Lung microvascular endothelial cell (primary cell): ENCODE data around the gene ADAMTSL4. TPM values are rescaled to one million over a fixed set of nuclear protein-coding genes. Genes with fewer than 3 reads are reported as not detected.

Experiments used
- DNase-seq, 2 donors: peaks; one replicate each; pipeline versions ENCODE4 v3.0.0 to v3.0.0-alpha.2; 2010; ENCODE audit warnings: low read depth in 2 of 2
- total RNA-seq: library from RNA; depleted of rRNA; stranded (reverse); fragments of >200 nt; gene quantifications from 2 replicates; pipeline ENCODE4 v1.2.1, GENCODE V29; 2014

The ADAMTSL4 gene
- total RNA-seq, 1 donor from 2014 or later, result 0.20 TPM

- DNase-seq, result no peak
Measured at GRCh38 chr1:150534002-150534401, 15.2 kb upstream of the ADAMTSL4 start.

DNA sequence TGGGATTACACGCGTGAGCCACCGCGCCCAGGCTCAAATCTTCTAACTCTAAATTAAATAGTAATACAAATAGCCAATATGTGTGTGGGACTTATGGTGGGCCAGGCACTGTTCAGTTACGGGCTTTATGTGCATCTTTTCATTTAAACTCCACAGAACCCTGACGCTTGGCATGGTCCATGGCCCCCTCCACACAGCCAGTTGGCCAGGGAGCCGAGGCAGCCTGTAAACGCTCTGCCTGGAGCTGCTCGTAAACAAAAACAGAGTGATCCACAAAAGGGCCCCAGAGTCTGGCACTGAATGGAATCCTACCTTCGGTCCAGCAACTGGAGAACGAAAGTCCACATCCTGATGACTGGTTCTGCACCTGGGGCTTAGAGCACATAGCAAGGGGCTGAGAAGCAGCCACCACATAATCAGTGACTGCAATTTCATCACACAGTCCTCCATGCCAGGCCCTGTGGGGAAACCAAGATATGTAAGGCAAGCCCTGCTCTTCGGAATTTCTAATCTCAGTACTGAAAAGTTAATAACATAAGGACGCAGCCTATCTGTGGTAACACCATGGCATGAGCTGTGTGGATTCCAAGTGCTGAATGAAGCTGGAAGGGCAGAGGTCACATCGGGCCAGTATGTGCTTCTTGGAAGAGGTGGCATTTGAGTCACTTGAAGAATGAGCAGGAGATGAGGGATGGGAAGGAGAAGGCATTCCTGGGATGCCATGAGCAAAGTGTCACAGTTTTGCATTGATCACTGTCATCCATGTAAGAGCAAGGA, 13.5 kb upstream of the ADAMTSL4 start:
- DNase-seq, result no peak

DNA sequence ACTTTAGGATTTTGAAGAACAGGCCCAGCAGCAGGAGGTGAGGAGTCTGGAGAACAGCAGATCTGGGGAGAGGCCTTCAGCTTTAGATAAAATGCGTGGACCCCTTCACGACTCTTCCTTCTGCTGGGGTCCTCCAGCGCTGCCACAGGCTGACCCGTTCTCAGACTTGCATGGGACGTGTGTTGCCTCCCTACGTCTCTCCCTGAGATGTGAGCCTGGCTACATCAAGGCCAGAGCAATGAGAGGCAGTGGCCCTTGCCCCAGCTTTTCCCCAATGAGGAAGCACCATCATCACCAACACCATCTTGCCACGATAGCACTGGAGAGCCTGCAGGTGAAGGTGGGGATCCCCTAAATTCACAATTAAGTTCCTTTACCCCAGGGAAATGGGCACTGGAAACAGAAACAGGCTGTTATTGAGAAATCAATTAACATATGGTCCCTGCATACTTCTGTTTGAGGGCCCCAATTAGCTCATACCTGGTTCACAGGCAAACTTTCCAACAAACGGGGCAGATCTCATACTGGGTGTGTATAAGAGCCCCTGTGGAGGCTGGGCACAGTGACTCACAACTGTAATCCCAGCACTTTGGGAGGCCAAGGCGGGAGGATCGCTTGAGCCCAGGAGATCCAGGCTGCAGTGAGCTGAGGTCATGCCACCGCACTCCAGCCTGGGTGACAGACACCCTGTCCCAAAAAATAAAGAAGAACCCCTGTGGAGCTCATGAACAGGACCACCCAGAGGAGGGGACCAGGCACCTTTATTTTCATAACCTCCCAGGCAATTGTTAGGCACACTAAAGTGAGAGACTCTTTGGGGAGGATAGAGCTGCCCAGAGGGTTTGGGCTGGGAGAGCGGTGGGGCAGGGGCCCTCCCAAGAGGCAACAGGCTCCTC, 12.1 kb upstream of the ADAMTSL4 start:
- no peak for DNase-seq

DNA sequence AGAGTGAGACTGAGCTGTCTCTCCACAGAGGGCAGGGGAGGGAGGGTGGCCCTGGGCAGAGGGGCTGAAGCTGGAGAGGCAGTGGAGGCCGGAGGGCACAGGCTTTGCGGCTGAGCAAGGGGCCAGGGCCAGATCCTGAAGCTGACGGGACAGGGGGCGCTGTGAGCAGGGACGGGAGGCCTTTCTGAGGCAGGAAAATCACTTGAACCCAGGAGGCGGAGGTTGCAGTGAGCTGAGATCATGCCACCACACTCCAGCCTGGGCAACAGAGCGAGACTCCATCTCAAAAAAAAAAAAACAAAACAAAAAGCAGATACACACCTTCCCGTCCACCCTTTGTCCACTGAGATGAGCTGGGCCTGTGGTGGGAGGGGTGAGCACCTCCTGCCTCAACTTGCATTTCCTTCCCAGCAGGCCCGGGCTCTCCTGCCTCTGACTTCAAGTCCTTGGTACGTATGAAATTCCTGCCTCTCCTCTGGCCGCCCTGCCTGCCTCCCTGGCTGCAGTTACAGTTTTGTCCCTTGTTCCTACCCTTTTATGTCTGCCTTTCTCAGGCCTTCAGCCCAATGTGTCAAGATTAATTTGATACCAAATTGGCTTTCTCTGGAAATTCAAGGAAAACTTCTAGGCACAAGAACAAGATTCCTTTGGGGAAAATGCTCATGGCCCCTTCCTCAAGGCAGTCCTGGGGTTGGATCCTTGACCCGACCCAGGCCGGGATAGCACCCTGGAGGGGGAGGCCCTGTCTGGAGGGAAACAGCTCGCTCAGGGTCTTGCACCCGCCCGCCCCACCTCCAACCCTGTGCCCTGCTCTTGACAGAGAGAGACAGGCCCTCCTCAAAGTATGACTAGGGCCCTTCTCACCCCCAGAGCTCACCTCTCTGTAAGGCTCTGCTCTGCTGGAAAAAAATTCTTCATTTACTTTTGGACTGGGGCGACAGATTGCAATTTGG, 11.2 kb upstream of the ADAMTSL4 start:
- DNase-seq, result no peak

DNA sequence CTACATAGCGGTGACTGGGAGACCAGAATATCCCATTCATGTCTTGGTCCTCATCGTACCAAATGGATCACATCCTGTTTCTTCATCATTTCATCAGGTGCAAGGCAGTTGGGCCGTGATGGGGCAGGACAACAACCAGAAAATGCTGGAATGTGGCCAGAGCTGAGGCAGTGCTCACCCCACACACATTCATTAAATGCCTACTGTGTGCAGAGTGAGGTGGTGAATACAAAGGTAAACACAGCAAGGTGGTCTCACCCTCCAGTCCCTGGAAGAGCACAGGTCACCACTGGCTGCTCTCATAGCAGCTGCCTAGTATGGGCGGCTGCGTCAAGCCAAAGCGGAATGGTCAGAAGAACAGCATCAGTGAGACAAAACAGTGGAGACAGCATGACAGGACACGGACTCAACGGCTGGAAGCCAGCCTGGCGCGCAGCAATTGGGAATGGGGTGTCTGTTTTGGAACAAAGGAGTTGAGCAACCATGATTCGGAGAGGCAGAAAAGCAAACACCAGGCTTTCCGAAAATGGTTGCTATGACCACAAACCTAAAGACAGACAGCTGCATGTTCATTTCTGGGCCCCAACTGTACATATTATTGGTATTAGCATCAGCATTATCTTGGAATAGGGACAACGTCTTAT, 5.6 kb upstream of the ADAMTSL4 start:
- no peak for DNase-seq

- DNase-seq, result no peak
Measured at GRCh38 chr1:150544204-150544603, 5.0 kb upstream of the ADAMTSL4 start.

DNA sequence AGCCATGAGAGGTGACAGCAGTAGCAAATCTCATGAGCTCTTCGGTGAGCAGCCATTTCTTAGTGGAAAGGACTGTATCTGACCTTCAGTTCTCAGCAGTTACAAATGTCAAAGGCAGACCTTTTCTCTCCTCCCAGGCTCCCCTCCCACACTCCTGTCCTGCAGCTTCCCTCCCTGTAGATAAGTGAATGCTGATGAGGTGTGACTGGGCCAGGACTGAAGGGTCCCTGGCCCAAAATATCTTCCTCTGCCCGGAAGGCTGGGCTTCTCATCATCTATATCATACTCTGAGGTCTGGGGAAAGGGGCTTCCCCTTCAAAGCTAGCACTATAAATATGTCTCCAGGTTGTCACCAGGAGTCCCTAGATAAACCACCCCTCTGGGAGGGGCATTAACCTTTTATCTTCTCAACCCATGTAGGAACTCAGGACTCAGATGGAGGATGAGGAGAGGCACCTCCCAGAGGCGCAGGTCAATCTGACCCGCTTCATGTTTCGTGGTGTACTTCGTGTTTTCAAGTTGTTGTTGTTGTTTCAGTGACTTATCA, 3.6 kb upstream of the ADAMTSL4 start:
- DNase-seq, result no peak

GRCh38 chr1:150546294-150546937, 2.8 kb upstream of the ADAMTSL4 start:
- DNase-seq, result no peak

GRCh38 chr1:150548324-150548631, 930 bp upstream of the ADAMTSL4 start:
- DNase-seq, result no peak

GRCh38 chr1:150549496-150550221, 451 bp downstream of the ADAMTSL4 start:
- DNase-seq, result peak; percentile 7 to 10

DNA sequence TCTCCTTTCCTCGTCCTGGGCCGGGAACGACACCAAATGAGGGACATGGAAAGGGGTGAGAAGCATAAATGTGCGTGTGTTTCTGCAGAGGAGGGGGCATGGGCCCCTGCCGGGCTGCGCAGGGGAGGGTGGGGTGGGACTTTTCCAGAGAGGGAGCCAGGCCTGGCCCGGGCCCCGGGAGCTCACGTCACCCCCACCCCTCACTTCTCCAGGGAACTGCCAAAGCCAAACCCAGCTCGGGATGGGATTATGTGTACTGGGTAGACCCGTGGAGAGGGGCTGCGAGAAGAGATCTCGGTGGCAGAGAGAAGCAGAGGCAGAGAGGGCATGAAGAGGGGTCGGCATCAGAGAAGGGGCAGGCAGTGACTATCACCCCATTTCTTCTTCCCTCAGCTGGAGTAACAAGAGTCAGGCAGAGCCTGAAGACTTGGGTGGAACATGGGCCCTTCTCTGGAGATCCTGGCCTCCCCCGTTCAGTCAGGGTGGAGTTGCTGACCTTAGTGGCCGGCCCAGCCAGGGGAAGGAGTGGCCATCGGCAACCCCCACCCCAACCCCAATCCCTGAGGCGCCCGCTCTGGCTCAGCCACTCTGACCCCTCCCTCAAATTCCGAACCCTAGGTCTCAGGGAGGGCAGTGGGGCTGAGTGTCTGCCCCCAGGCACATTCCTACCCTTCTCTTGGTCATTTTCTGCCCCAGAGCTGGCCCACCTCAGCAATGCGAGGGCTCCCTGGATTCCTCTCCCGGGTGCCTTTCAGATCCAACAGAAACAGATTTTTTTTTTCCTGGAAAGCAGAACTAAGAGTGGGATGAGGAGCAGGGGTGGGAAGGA, 1.2 kb downstream of the ADAMTSL4 start:
- DNase-seq, result peak in 1 of 2 donors; percentile 24

- peak in 1 of 2 donors; percentile 24 for DNase-seq
Measured at GRCh38 chr1:150551051-150551783, 2.0 kb downstream of the ADAMTSL4 start.

DNA sequence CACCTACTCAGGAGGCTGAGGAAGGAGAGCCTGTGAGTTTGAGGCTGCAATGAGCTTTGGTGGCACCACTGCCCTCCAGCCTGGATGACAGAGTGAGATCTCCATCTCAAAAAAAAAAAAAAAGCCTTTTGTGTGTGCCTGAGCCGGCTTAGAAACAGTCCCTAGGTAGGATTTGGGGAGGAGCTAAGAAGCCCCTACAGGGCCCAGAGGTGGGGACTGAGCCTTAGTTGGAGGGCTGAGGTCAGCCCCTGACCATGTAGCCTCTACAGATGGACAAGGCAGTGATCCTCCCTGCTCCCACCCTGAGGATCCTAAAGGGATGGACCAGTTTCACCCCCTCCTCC, 2.5 kb downstream of the ADAMTSL4 start:
- no peak for DNase-seq

DNA sequence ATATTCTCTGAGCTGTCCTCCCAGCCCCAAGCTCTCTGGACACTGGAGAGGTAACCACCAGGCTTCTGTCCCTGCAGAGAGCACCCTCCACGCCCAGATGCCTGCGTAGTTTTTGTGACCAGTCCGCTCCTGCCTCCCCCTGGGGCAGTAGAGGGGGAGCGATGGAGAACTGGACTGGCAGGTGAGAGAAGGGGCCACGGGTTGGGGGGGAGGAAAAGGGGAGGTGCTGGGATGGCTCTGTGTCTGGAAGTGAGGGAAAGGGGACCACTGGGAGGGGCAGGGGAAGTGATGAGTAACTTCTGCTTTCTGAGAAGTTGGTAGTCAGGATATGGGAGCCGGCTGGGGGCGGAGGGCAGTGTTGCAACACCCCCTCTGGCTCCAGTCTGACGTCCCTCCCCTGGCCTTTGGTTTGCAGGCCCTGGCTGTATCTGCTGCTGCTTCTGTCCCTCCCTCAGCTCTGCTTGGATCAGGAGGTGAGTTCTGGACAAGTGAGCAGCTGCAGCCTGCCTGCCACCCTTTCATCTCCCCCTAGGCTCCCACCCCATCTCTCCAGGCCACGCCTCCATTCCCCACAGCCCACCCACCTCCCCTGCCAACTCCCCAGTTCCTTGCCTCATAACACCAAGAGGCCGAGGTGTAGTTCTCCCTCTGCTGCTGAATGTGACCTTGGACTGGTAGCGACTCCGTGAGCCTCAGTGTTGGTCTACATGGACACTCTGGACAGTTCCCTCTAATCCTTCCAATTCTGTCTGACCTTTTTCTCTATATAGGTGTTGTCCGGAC, 3.1 kb downstream of the ADAMTSL4 start:
- peak; percentile 65 to 86 for DNase-seq

- peak in 1 of 2 donors; percentile 8 for DNase-seq
Measured at GRCh38 chr1:150552911-150553289, 3.7 kb downstream of the ADAMTSL4 start.

DNA sequence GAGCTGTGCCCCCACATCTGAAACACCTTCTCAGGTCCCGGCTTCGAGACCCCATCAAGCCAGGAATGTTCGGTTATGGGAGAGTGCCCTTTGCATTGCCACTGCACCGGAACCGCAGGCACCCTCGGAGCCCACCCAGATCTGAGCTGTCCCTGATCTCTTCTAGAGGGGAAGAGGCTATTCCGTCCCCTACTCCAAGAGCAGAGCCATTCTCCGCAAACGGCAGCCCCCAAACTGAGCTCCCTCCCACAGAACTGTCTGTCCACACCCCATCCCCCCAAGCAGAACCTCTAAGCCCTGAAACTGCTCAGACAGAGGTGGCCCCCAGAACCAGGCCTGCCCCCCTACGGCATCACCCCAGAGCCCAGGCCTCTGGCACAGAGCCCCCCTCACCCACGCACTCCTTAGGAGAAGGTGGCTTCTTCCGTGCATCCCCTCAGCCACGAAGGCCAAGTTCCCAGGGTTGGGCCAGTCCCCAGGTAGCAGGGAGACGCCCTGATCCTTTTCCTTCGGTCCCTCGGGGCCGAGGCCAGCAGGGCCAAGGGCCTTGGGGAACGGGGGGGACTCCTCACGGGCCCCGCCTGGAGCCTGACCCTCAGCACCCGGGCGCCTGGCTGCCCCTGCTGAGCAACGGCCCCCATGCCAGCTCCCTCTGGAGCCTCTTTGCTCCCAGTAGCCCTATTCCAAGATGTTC, 4.3 kb downstream of the ADAMTSL4 start:
- no peak for DNase-seq

DNA sequence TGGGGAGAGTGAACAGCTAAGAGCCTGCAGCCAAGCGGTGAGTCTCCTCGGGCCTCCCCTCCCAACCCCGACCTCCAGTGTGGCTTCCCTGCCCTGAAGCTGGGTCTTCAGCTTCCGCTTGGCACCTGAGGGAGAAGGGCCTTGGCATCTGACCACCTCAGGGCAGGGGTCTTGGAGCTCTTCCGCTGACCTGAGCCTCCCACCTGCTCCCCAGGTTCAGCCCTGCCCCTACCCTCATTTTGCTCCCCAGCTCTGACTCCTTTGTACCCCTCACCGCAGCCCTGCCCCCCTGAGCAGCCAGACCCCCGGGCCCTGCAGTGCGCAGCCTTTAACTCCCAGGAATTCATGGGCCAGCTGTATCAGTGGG, 4.9 kb downstream of the ADAMTSL4 start:
- no peak for DNase-seq
